Measurements from ENCODE around the gene FZD2.
A peak's percentile ranks its signal among the peaks of the same experiment; 100 is the strongest.

Gene FZD2

DNA sequence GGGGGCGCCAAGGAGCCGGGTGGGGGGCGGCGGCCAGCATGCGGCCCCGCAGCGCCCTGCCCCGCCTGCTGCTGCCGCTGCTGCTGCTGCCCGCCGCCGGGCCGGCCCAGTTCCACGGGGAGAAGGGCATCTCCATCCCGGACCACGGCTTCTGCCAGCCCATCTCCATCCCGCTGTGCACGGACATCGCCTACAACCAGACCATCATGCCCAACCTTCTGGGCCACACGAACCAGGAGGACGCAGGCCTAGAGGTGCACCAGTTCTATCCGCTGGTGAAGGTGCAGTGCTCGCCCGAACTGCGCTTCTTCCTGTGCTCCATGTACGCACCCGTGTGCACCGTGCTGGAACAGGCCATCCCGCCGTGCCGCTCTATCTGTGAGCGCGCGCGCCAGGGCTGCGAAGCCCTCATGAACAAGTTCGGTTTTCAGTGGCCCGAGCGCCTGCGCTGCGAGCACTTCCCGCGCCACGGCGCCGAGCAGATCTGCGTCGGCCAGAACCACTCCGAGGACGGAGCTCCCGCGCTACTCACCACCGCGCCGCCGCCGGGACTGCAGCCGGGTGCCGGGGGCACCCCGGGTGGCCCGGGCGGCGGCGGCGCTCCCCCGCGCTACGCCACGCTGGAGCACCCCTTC, 484 bp downstream of the FZD2 start:
- H3K4me3 ChIP-seq (ENCODE audit: insufficient read depth in 1 of 2, low read depth in 1 of 2, low read length in 2 of 2): peak overlapping the region; percentile 77 to 88
- peak overlapping the region in 1 of 2 experiments; percentile 60 for H2BK12ac ChIP-seq (ENCODE audit: low read length in 2 of 2)
- H4K8ac ChIP-seq (ENCODE audit: low read length): peak overlapping the region; percentile 95
- peak overlapping the region; percentile 51 for H3K9ac ChIP-seq (ENCODE audit: low read length)
- H3K14ac ChIP-seq (ENCODE audit: low read length in 2 of 2): peak overlapping the region in 1 of 2 experiments; percentile 75
- H3K4me1 ChIP-seq (ENCODE audit: control insufficient read depth, insufficient read depth, low read depth, low read length): peaks cover 12% of the 10 kb centered on the region
- H2BK5ac ChIP-seq (ENCODE audit: low read depth, low read length, poor library complexity, severe bottlenecking): peak overlapping the region; percentile 87
- H2BK120ac ChIP-seq (ENCODE audit: low read depth, low read length): peak overlapping the region; percentile 54
- peak overlapping the region; percentile 35 to 96 for H3K4ac ChIP-seq (ENCODE audit: low read depth in 1 of 2, low read length in 2 of 2)
- 0% methylated on average over 57 of the region's 69 CpGs for WGBS
- peaks cover 4 to 9% of the 10 kb centered on the region in 2 experiments for H3K36me3 ChIP-seq (ENCODE audit: control insufficient read depth in 1 of 2, insufficient read depth in 2 of 2, low read depth in 1 of 2, low read length in 2 of 2)
- no peaks in the 10 kb centered on the region for H3K79me1 ChIP-seq (replicated peaks; ENCODE audit: low read length, poor library complexity, severe bottlenecking)
- H4K91ac ChIP-seq (ENCODE audit: low read length): peak overlapping the region; percentile 10
- peak overlapping the region; percentile 94 for H2BK15ac ChIP-seq (ENCODE audit: low read depth, poor library complexity, severe bottlenecking)
- H3K18ac ChIP-seq (ENCODE audit: low read depth in 1 of 2, low read length in 2 of 2): peak overlapping the region; percentile 86 to 90
- H2AK5ac ChIP-seq (ENCODE audit: low read length, severe bottlenecking): no peak overlapping the region
- peak overlapping the region; percentile 84 for H3K27ac ChIP-seq (ENCODE audit: low read length, poor library complexity, severe bottlenecking)
- no peaks in the 10 kb centered on the region for H3K27me3 ChIP-seq (ENCODE audit: control insufficient read depth in 1 of 2, insufficient read depth in 1 of 2, low read length in 2 of 2)
- peak overlapping the region in 1 of 2 experiments; percentile 20 for H3K23ac ChIP-seq (ENCODE audit: low read length in 2 of 2)
- peak overlapping the region; percentile 40 for H3K4me2 ChIP-seq (ENCODE audit: low read length, poor library complexity, severe bottlenecking)
- H3K9me3 ChIP-seq (ENCODE audit: control insufficient read depth, low read length): no peaks in the 10 kb centered on the region
- no peak overlapping the region for H2AFZ ChIP-seq (ENCODE audit: low read depth, low read length)
- peak; percentile 85 for DNase-seq

- peak overlapping the region; percentile 86 to 90 for H3K18ac ChIP-seq (ENCODE audit: low read depth in 1 of 2, low read length in 2 of 2)
- H2BK5ac ChIP-seq (ENCODE audit: low read depth, low read length, poor library complexity, severe bottlenecking): peak overlapping the region; percentile 87
- peak overlapping the region; percentile 84 for H3K27ac ChIP-seq (ENCODE audit: low read length, poor library complexity, severe bottlenecking)
- peak overlapping the region; percentile 77 to 88 for H3K4me3 ChIP-seq (ENCODE audit: insufficient read depth in 1 of 2, low read depth in 1 of 2, low read length in 2 of 2)
- peak overlapping the region; percentile 40 for H3K4me2 ChIP-seq (ENCODE audit: low read length, poor library complexity, severe bottlenecking)
- peak overlapping the region; percentile 57 for H2BK120ac ChIP-seq (ENCODE audit: low read depth, low read length)
- peak overlapping the region; percentile 10 for H4K91ac ChIP-seq (ENCODE audit: low read length)
- no peaks in the 10 kb centered on the region for H3K79me1 ChIP-seq (replicated peaks; ENCODE audit: low read length, poor library complexity, severe bottlenecking)
- no peak overlapping the region for H2BK15ac ChIP-seq (ENCODE audit: low read depth, poor library complexity, severe bottlenecking)
- no peak overlapping the region for H3K23ac ChIP-seq (ENCODE audit: low read length in 2 of 2)
- H3K27me3 ChIP-seq (ENCODE audit: control insufficient read depth in 1 of 2, insufficient read depth in 1 of 2, low read length in 2 of 2): no peaks in the 10 kb centered on the region
- H3K36me3 ChIP-seq (ENCODE audit: control insufficient read depth in 1 of 2, insufficient read depth in 2 of 2, low read depth in 1 of 2, low read length in 2 of 2): peaks cover 4 to 9% of the 10 kb centered on the region in 2 experiments
- peak overlapping the region in 1 of 2 experiments; percentile 60 for H2BK12ac ChIP-seq (ENCODE audit: low read length in 2 of 2)
- peaks cover 13% of the 10 kb centered on the region for H3K4me1 ChIP-seq (ENCODE audit: control insufficient read depth, insufficient read depth, low read depth, low read length)
- peak overlapping the region; percentile 95 for H4K8ac ChIP-seq (ENCODE audit: low read length)
- H2AK5ac ChIP-seq (ENCODE audit: low read length, severe bottlenecking): no peak overlapping the region
- WGBS: 21% methylated on average over 31 of the region's 31 CpGs
- no peak for DNase-seq
- no peak overlapping the region for H2AFZ ChIP-seq (ENCODE audit: low read depth, low read length)
- H3K14ac ChIP-seq (ENCODE audit: low read length in 2 of 2): peak overlapping the region in 1 of 2 experiments; percentile 62
- peak overlapping the region; percentile 15 to 35 for H3K4ac ChIP-seq (ENCODE audit: low read depth in 1 of 2, low read length in 2 of 2)
- H3K9ac ChIP-seq (ENCODE audit: low read length): peak overlapping the region; percentile 51
- no peaks in the 10 kb centered on the region for H3K9me3 ChIP-seq (ENCODE audit: control insufficient read depth, low read length)
These were observed 1.0 kb downstream of the FZD2 start for GRCh38 chr17:44558334-44558709.

DNA sequence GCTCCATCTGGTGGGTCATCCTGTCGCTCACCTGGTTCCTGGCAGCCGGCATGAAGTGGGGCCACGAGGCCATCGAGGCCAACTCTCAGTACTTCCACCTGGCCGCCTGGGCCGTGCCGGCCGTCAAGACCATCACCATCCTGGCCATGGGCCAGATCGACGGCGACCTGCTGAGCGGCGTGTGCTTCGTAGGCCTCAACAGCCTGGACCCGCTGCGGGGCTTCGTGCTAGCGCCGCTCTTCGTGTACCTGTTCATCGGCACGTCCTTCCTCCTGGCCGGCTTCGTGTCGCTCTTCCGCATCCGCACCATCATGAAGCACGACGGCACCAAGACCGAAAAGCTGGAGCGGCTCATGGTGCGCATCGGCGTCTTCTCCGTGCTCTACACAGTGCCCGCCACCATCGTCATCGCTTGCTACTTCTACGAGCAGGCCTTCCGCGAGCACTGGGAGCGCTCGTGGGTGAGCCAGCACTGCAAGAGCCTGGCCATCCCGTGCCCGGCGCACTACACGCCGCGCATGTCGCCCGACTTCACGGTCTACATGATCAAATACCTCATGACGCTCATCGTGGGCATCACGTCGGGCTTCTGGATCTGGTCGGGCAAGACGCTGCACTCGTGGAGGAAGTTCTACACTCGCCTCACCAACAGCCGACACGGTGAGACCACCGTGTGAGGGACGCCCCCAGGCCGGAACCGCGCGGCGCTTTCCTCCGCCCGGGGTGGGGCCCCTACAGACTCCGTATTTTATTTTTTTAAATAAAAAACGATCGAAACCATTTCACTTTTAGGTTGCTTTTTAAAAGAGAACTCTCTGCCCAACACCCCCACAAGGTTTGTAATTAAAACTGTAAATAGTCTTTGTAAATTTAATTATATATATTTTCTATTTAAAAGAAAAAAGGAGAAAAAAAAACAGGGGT, 1.7 kb downstream of the FZD2 start:
- no peaks in the 10 kb centered on the region for H3K27me3 ChIP-seq (ENCODE audit: control insufficient read depth in 1 of 2, insufficient read depth in 1 of 2, low read length in 2 of 2)
- no peak overlapping the region for H2AFZ ChIP-seq (ENCODE audit: low read depth, low read length)
- H3K18ac ChIP-seq (ENCODE audit: low read depth in 1 of 2, low read length in 2 of 2): peak overlapping the region; percentile 87 to 90
- peak overlapping the region; percentile 70 for H3K4me2 ChIP-seq (ENCODE audit: low read length, poor library complexity, severe bottlenecking)
- H3K27ac ChIP-seq (ENCODE audit: low read length, poor library complexity, severe bottlenecking): peak overlapping the region; percentile 84
- H2AK5ac ChIP-seq (ENCODE audit: low read length, severe bottlenecking): peak overlapping the region; percentile 7
- H2BK15ac ChIP-seq (ENCODE audit: low read depth, poor library complexity, severe bottlenecking): no peak overlapping the region
- peak overlapping the region; percentile 22 to 35 for H3K4ac ChIP-seq (ENCODE audit: low read depth in 1 of 2, low read length in 2 of 2)
- H3K9me3 ChIP-seq (ENCODE audit: control insufficient read depth, low read length): no peaks in the 10 kb centered on the region
- peak overlapping the region in 1 of 2 experiments; percentile 86 for H3K14ac ChIP-seq (ENCODE audit: low read length in 2 of 2)
- peak; percentile 52 for DNase-seq
- H2BK120ac ChIP-seq (ENCODE audit: low read depth, low read length): peak overlapping the region; percentile 57
- peaks cover 4 to 9% of the 10 kb centered on the region in 2 experiments for H3K36me3 ChIP-seq (ENCODE audit: control insufficient read depth in 1 of 2, insufficient read depth in 2 of 2, low read depth in 1 of 2, low read length in 2 of 2)
- H2BK12ac ChIP-seq (ENCODE audit: low read length in 2 of 2): peak overlapping the region; percentile 38 to 64
- H3K4me3 ChIP-seq (ENCODE audit: insufficient read depth in 1 of 2, low read depth in 1 of 2, low read length in 2 of 2): peak overlapping the region; percentile 77 to 88
- WGBS: 32% methylated on average over 68 of the region's 74 CpGs
- peak overlapping the region; percentile 57 for H4K91ac ChIP-seq (ENCODE audit: low read length)
- H3K79me1 ChIP-seq (replicated peaks; ENCODE audit: low read length, poor library complexity, severe bottlenecking): no peaks in the 10 kb centered on the region
- H4K8ac ChIP-seq (ENCODE audit: low read length): peak overlapping the region; percentile 95
- peak overlapping the region; percentile 49 for H2BK5ac ChIP-seq (ENCODE audit: low read depth, low read length, poor library complexity, severe bottlenecking)
- H3K4me1 ChIP-seq (ENCODE audit: control insufficient read depth, insufficient read depth, low read depth, low read length): peaks cover 13% of the 10 kb centered on the region
- H3K9ac ChIP-seq (ENCODE audit: low read length): peak overlapping the region; percentile 76
- peak overlapping the region in 1 of 2 experiments; percentile 68 for H3K23ac ChIP-seq (ENCODE audit: low read length in 2 of 2)
